Islet precursor cell (in vitro differentiated cells): Measurements from ENCODE around the gene TMEM109.
A peak's percentile ranks its signal among the peaks of the same experiment; 100 is the strongest.

ENCODE experiments used
- DNase-seq: peaks from one replicate; pipeline ENCODE4 v3.0.0-alpha.2; 2018

Gene TMEM109

DNA sequence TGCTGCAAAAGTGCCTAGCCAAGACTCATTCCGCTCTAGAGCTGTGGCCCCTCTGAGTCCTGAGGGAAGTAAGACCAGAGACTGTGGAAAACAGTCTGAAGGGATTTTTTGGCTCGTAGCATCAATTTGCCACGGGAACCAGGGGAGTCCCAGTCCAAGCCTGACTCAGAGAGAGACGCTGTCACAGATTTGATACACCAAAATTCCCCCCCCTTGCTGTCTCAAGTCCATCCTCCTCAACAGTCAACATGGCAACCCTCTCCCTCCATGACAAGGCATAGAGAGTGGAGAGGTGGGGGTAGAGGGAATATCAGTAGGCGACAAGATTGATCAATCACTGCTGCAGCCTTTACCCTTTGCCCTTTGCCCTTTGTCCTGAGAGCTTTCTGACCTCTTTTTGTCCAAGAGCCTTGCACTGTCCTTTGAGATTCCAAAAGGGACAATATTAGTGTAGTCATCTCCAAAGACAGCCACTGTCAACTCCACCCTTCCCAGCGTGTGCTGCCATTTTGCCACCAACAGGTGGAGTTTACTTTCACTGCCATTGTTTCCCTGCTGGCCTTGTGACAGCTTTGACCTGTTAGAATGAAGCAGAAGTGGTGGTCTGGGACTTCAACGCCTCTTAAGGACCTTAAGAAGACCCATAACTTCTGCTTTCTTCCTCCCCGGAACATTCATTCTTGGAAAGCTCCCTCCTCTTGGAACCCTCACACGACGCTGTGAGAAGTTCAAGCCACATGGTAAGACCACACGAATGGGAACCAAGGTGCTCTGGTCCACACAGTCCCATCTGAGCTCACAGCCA is 30.7 kb downstream of the TMEM109 start:
- DNase-seq: no peak

DNA sequence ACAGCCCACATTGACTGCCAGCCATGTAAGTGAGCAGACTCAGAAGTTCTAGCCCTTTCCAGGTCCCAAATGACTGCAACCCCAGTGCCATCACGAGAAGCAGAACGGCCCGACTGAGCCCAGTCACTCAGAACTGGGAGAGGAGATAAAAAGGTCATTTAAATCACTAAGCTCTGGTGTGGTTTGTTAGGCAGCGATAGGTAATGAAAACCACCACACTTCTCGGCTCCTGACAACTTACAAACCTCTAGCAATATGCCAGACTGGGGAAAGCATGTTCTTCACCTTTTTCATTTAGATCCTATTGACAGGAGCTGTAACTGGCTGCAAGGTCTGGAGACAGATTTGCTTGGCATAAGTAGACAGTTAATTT is 31.3 kb downstream of the TMEM109 start:
- no peak for DNase-seq

DNA sequence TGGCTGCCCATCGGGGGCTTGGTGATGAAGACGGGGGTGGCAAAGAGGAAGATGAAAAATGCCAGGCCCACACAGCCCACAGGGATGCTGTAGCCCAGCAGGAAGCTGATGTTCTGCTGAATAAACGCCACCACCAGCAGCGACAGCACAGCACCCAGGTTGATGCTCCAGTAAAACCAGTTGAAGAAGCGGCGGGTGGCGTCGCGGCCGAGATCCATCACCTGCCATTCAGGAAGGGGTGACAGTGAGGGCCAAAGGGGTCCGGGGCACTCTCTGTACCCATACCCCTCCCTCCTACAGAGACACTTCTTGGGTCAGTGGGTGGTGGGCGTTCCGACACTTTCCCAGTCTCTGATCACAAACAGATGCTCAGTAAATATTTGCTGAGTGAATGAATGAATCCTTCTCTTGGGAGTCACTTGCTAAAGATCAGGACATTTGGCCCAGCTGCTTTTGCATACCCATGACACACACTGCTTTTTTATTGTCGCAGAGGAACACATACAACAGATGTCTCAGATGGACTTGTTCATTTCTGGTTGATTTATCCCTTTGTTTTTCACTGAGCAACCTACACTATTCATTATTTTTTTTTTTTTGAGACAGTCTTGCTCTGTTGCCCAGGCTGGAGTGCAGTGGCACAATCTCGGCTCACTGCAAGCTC is 32.8 kb downstream of the TMEM109 start:
- no peak for DNase-seq

DNA sequence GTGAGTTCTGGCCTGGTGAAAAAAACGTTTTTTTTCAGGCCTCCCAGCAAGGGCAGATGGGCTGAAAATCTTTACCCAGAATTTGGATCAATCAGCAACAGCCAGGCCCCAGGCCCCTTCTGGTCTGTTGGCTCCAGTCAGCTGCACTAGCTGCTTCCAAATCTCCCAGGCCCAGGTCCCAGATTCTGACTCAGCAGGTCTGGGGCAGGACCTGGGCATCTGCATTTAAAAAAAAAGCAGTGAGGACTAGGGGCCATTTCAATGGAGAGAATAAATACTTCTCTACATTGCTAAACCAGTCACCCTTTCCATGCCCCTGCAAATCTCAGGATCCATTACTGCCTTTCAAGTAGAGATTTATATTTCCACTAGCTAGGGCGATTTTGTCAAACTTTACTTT is 33.7 kb downstream of the TMEM109 start:
- no peak for DNase-seq

DNA sequence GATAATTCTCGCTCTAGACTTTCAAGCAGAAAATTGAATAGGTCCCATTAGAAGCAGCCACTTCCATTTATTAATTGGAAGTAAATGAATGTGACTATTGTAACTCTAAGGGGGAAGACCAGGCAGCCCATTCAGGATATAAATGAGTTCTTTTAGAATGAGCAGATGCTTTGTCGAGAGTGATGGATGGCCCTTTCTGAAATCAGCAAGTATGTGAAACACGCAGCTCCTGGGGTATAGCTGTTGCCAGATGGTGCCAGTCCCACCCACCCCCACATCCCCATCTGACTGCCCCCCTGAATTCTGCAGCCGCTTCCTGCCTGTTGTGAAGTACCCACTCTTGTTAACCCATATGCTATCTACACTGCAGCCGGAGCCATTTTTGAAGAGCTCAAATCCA is 34.3 kb downstream of the TMEM109 start:
- DNase-seq: no peak

DNA sequence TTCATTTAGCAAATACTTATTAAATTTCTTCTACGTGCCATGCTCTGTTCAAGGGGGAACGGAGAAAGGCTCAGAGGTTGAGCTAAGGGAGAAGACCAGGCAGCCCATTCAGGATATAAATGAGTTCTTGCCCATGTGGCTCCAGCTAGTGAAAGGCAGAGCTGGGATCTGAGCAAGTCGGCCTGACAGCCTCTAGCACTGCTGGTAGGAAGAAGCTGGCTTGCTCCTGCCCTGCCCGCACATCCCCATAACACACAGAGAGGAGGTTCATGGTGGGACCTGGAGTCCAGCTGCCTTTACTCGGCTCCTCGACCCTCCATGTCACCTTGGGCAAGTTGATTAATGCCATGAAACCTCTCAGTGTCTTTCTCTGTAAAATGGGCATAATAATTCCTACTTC is 36.1 kb downstream of the TMEM109 start:
- DNase-seq: no peak

DNA sequence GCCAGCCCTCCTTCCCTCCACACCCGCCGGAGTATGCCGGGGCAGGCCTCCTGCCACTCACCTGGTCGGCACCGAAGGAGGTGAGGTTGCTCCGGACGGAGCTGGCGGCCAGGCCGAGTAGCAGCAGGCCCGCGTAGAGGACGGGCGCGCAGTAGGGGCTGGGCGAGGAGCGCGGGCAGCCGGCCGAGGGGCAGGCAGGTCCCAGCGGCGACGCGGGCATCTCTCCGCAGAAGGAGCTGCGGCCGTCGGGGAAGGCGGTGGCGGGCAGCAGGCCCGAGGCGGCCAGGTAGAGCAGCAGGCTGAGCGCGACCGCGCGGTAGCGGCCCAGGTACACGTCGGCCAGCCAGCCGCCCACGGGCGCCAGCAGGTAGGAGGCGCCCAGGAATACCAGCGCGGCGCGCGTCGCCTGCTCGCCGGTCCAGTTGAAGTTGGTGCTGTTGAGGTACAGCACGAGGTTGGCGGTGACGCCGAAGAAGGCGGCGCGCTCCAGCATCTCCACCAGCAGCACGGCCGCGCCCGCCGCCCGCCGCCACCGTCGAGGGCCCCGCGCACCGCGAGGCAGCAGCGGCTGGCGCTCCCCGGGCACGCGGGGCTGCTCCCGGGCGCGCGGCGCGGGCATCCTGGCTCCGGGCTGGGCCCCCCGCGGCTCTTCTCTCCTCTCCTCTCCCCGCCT is 37.1 kb downstream of the TMEM109 start:
- no peak for DNase-seq

DNA sequence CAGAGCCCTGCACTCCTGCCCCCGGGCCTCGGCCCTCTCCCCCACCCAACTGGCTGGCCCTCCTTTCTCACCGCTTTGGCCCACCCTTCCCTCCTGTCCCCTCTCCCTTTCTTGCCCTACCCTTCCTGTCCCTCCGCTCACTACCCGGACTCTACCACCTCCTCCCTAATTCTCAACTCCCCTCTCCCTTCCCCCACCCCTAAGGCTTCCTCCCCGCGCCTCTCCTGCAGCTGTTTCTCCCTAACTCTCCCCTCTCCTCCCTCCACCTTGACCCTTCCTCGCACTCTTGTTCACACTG is 37.6 kb downstream of the TMEM109 start:
- DNase-seq: no peak

DNA sequence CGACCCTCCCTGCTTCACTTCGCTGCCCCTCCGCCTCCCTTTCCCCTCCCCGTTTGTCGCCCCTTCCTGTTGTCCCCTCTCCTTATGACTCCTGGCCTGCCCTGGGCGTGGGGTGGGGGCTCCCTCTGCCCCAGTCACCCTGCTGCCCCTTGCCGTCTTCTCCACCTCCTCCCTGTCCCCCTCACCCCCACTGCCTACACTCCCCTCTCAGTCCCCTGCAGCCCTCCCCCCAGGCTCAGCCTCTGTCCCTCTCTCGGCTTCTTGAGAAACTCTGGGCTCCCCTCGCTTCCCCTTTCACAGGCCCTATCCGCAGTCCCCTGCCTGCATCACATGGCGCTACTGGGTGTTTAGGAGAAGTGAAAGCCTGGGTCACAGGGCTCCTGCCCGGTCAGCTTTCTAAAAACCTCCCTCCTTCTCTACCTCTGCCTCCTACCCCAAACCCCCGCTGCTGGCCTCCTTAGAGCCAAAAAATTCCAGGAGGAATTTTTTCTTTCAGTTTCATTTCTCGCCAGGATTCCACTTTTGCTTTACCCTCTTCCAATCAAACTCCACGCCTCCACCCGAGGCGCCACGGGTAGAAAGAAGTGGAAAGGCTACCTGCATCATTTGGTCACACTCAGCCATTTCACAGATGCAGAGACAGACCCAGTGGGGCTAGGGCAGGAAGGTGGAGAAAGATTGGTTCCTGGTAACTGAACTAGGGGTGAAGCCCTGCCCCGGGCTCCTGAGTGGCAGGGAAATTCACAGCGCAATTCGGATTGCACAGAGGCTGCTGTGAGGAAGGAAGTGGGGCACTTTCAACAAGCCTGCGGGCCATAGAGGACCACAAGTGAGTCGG is 38.2 kb downstream of the TMEM109 start, which contains the start of gene SLC15A3:
SLC15A3 (minus strand) TSS at position 273 of the 838 bp plus-strand sequence. CDS start 625 bp downstream, outside the sequence.
- DNase-seq: no peak

DNA sequence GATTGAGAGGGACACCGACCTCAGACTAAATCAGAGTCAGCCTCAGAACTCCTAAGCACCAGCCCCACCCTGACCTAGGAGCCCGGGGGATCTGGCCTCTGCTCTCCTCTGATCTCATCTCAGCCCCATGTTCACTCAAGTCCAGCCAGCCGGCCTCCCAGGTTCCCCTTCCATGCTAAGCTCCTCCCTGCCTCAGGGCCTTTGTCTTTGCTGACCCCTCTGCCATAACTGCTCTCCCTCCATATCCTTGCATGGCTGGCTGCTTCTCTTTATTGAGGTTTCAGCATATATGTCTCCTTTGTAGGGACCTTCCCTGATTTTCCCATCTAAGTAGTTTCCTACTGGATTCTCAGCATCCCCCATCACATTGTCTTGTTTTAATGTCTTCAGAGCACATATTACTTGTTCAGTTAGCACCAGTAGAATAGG is 38.8 kb downstream of the TMEM109 start:
- DNase-seq: peak; percentile 19

DNA sequence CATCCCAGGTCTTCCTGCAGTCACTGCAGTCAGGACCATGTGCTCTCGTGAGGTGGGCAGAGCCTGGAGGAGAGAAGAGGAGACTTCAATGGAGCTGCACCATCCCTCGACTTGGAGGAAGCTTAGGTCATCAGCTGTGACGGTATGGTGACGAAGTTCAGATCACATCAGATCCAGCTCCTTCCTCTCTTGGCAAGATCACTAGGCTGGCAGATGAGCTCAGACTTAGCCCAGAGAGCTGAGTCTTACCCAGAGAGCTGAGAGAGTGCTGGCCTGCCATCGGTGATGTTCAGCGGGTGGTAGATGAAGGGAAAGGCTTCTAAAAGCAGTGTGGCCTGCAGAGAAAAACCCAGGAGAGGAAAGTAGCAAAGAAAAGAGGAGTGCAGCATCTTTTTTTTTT is 39.8 kb downstream of the TMEM109 start:
- no peak for DNase-seq

DNA sequence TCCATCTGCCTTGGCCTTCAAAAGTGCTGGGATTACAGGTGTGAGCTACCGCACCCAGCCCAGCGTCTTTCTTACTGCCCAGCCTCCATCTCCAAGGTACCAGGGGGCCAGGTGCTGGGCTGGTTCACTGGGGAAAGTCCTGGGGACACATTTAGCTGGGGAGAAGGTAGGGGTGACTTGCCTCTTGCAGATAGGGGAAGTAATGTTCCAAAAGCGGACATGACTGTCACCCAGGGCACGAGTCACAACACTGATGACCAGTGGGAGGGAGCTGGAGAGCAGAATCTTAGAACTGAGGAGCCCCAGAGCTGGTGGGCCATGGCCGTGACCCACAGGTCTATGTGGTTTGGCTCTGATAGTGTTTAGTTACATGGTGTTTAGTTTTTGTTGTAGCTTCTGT is 40.5 kb downstream of the TMEM109 start:
- DNase-seq: peak; percentile 47

DNA sequence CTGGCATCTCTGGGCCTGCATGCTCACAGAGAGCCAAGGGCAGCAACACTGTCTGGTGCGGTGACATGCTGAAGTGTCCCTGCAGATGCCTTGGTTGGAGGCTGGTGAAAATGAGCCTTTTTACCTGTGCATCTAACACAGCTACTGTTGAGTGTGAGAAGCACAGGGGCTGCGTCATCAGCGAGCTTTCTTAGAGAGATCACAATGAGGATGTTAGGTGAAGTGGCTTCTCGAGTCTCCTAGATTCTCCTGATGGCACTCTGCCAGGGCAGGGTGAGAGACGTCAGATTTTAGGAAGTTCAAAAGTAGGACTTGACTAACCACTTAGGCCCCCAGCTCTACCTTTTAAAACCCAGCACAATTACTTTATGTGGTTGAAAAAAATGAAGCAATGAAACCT is 41.6 kb downstream of the TMEM109 start:
- peak; percentile 36 for DNase-seq

DNA sequence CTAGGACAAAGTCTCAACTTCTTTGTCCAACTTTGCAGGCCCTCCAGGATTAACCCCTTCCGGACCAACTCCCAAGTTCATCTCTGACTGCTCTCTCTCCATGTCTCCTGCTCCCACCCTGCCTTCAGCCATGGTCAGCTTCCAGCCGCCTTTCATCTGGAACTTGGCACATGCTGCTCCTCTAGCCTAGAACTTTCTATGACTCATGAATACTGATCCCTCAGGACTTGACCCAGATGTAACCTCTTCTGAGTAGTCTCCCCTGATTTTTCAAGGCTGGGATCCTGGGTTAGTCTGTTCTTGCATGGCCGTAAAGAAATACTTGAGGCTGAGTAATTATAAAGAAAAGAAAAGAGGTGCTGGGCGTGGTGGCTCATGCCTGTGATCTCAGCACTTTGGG is 43.2 kb downstream of the TMEM109 start:
- peak; percentile 11 for DNase-seq

DNA sequence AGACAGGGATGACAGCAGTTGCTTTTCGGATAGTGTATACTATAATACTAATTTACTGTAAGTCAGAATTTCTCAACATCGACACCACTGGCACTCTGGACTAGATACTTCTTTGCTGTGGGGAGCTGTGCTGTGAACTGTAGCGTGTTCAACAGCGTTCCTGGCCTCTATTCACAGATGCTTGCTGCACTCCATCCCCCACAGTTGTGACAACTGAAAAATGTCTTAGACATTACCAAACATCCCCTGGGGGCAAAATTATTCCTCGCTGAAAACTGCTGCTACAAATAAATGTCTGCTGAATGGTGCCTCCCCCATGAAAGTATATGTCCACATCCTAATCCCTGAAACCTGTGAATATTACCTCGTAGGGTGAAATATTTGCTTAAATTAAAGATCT is 45.5 kb downstream of the TMEM109 start:
- peak; percentile 48 for DNase-seq

DNA sequence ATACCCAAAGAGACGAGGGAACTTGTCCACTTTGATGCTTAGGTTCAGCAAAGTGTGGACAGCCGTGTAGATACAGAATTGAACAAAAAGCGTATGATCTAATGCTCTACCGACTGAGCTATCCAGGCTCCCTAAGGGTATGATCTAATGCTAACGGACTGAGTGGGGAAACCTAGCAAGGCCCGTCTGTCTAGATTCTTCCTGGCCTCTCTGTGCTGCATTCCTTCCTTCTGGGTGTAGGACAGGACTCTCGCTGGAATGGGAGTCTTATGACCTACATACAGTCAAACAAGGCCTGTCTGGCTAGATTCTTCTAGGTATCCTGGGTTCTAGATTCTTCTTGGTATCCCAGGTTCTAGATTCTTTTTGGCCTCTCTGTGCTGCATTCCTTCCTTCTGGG is 46.4 kb downstream of the TMEM109 start:
- DNase-seq: peak; percentile 78

DNA sequence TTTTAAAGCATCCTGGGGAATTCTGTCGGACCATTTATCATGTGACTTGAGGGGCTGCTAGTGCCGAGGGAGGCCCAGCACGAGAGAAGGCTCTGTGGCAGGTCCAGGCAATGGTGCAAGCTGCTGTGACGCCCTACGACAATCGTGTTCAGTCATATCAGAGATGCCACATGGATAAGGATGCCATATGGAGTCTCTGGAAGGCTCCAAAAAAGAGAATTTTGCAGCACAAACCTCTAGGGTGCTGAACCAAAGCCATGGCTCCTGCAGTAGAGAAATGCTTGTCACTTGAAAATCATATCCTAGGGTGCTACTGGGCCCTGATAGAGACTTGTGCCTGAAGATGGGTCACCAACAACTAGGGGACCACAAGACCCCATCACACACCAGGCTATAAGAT is 50.8 kb downstream of the TMEM109 start:
- peak; percentile 22 for DNase-seq

DNA sequence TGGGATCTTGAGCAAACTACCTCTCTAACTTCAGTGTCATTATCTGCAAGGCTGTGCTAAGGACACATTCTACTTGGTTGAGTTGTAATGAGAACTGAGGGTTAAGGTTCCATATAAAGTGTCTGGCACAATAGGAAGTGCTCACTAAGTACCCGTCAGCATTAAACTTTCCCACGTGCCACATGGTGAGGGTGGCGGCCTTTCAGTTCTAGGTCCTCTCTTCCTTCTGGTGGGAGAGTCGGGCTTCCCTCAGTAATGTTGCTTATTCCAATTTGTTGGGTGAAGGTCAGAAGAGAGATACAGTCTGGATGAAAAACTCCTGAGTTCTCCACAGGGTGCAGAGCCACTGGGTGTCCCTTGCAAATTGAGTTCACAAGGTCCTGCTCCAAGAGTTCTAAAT is 52.9 kb downstream of the TMEM109 start:
- DNase-seq: no peak

DNA sequence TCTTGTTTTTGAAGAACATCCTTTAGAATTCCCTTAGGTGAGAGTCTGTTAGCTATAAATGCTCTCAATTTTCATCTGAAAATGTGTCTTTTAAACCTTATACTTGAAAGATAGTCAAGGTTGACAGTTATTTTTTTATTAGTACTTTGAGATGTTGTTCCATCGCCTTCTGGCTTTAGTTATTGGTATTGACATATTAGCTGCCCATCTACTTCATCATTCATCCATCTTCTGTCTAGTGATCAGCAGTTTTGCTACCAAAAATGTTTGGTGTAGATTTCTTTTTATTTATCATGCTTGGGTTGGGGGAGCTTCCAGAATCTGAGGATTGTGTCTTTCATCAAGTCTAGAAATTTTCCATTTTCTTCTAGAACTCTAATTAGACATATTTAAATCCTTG is 54.3 kb downstream of the TMEM109 start:
- DNase-seq: no peak

DNA sequence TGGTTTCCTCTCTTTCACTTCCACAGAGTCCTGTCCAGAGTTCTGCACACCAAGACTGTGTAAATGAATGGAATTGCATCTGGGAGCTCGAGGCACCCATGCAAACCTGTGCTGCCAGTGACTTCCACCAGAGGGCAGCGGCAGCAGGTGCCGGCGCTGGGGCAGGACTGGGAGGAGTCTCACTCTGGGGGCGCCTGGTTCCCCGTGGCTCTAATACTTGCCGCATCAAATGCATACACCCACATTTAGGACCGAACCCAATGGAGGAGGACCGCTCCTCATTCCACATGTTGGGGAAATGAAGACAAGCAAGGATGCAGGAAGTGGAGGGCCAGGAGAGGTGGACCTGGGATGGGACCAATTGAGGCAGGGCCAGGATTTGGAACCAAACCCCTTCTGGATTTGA is 56.4 kb downstream of the TMEM109 start:
- DNase-seq: peak; percentile 64

DNA sequence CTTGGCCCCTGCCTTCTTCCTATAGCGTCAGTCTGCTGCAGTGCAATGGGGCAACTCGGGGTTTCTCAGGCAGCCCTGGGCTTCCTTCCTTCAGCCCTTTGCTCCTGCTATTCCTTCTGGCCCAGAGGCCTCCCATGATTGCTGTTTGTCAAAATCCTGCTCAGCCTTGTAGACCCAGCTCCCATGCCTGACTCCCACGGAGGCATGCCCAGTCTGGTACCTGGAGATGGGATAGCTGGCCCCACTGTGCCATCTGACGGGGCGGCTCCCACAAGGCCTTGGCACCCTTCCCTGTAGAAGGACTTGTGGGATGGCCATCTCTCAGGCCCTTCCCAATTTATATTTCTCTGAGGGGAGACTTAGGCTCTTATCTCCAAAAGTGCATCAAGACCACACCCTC is 56.9 kb downstream of the TMEM109 start:
- peak; percentile 32 for DNase-seq

DNA sequence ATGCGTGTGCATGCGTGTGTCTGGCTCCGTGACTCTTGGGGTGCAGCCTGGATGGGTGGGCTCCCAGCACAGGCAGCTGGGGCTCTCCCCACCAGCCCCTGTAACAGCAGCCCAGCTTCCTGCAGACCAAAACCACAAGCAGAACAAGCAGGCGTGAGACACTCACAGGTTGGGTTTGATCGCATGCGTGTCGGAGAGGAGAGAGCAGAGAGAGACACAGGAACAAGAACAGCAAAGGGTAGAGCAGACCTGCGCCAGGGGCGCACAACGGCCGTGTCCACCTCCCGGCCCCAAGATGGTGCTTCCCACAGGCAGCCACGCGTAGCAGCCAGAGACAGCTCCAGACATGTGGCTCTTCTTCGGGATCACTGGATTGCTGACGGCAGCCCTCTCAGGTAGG is 57.6 kb downstream of the TMEM109 start, which contains the start of gene CD6:
CD6 (plus strand) TSS at position 161 of the 400 bp plus-strand sequence; CDS start at position 347, 186 bp downstream.
- peak; percentile 46 for DNase-seq
